ENCODE measurements around the gene PADI6.

Gene PADI6

GRCh38 chr1:17422461-17422860 lies 50.5 kb downstream of the PADI6 start:
- no peak for TF ChIP-seq CTCF (IDR thresholded peaks at IDR 0.05; ENCODE audit: low read depth, low read length, missing control alignments)
- H3K4me3 ChIP-seq (replicated peaks; ENCODE audit: low read depth, low read length): no peak overlapping the region
- DNase-seq (ENCODE audit: extremely low read depth, low read depth): no peak

- TF ChIP-seq CTCF (IDR thresholded peaks at IDR 0.05; ENCODE audit: low read depth, low read length, missing control alignments): no peak
- no peak overlapping the region for H3K4me3 ChIP-seq (replicated peaks; ENCODE audit: low read depth, low read length)
- DNase-seq (ENCODE audit: extremely low read depth, low read depth): no peak
Measured at GRCh38 chr1:17423781-17424245, 51.8 kb downstream of the PADI6 start.

- DNase-seq (ENCODE audit: extremely low read depth, low read depth): no peak
- no peak overlapping the region for H3K4me3 ChIP-seq (replicated peaks; ENCODE audit: low read depth, low read length)
- TF ChIP-seq CTCF (IDR thresholded peaks at IDR 0.05; ENCODE audit: low read depth, low read length, missing control alignments): no peak
Measured at GRCh38 chr1:17425806-17426600, 54.0 kb downstream of the PADI6 start.

- H3K4me3 ChIP-seq (replicated peaks; ENCODE audit: low read depth, low read length): no peak overlapping the region
- no peak for TF ChIP-seq CTCF (IDR thresholded peaks at IDR 0.05; ENCODE audit: low read depth, low read length, missing control alignments)
- no peak for DNase-seq (ENCODE audit: extremely low read depth, low read depth)
Measured at GRCh38 chr1:17427696-17428660, 56.0 kb downstream of the PADI6 start.

- no peak for DNase-seq (ENCODE audit: extremely low read depth, low read depth)
- H3K4me3 ChIP-seq (replicated peaks; ENCODE audit: low read depth, low read length): no peak overlapping the region
- TF ChIP-seq CTCF (IDR thresholded peaks at IDR 0.05; ENCODE audit: low read depth, low read length, missing control alignments): no peak
Measured at GRCh38 chr1:17429183-17429582, 57.2 kb downstream of the PADI6 start.

- H3K4me3 ChIP-seq (replicated peaks; ENCODE audit: low read depth, low read length): no peak overlapping the region
- DNase-seq (ENCODE audit: extremely low read depth, low read depth): no peak
- no peak for TF ChIP-seq CTCF (IDR thresholded peaks at IDR 0.05; ENCODE audit: low read depth, low read length, missing control alignments)
Measured at GRCh38 chr1:17432412-17432811, 60.4 kb downstream of the PADI6 start.

All from HFF-Myc (cell line).